Neural progenitor cell (in vitro differentiated cells): Measurements from ENCODE around the gene ARMC3.

Experiments
- EZH2 ChIP-seq: fragments of 200-600 bp; sonication (generic); IDR thresholded peaks from 2 replicates; pipeline ENCODE4 v1.6.1; 2017; ENCODE audit warnings: antibody characterized with exemption, mild to moderate bottlenecking, moderate library complexity
- EZH2phosphoT487 ChIP-seq: fragments of 200-600 bp; sonication (generic); IDR thresholded peaks from 2 replicates; pipeline ENCODE4 v1.6.1; 2017; ENCODE audit warnings: antibody characterized with exemption
- TF ChIP-seq, protein P1 (sequence below): fragments of 200-600 bp; sonication (generic); IDR thresholded peaks from 2 replicates; pipeline ENCODE4 v1.5.1; 2017; ENCODE audit warnings: antibody characterized with exemption, mild to moderate bottlenecking

DNA sequence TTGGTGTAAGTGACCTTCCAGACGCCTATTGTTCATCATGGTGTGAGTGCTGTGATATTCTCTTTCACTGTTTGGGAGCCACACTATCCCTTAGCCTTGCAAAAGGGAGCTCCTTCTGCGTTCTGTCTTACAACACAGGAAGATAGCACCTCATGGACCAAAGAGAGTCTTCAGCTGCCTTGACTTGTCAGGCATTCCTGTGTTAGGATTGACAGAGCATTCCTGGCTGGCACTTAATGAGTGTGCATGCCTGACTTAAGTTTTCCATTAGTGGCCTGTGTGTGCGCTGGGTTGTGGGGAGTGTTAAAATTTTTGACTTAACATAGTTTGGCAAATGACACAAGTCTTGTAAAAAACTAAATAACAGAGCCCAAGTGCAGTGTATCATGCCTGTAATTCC is 145.7 kb downstream of the ARMC3 start:
- TF ChIP-seq EZH2 (no peak), EZH2phosphoT487 (no peak)
- TF ChIP-seq, protein P1, sequence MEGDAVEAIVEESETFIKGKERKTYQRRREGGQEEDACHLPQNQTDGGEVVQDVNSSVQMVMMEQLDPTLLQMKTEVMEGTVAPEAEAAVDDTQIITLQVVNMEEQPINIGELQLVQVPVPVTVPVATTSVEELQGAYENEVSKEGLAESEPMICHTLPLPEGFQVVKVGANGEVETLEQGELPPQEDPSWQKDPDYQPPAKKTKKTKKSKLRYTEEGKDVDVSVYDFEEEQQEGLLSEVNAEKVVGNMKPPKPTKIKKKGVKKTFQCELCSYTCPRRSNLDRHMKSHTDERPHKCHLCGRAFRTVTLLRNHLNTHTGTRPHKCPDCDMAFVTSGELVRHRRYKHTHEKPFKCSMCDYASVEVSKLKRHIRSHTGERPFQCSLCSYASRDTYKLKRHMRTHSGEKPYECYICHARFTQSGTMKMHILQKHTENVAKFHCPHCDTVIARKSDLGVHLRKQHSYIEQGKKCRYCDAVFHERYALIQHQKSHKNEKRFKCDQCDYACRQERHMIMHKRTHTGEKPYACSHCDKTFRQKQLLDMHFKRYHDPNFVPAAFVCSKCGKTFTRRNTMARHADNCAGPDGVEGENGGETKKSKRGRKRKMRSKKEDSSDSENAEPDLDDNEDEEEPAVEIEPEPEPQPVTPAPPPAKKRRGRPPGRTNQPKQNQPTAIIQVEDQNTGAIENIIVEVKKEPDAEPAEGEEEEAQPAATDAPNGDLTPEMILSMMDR = no peak
